Measurements from ENCODE around the gene PDE3B.
A peak's percentile ranks its signal among the peaks of the same experiment; 100 is the strongest.
"Not testable (repeated sequence)": the region's sequence is repeated elsewhere in the genome, so short reads cannot be mapped to it uniquely, and the experiment has no call there.

Gene PDE3B

DNA sequence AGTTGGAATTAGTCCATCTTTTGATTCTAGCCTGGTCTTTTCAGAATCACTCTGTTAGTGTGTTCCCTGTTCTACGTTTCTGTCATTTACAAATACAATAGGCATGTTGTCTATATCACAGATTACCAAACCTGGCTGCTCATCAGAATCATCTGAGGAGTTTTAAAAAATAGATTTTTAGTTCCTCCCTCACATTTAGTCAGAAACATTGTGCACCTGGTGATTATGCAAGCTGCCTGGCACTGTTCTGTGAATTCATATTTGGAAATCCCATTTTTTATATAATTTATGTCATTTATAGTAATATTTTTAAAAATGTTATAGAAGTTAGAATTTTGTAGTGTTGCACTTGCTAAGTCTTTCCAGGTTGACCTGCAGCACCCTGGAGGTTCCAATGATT is 107.3 kb downstream of the PDE3B start:
- no peak for DNase-seq

DNA sequence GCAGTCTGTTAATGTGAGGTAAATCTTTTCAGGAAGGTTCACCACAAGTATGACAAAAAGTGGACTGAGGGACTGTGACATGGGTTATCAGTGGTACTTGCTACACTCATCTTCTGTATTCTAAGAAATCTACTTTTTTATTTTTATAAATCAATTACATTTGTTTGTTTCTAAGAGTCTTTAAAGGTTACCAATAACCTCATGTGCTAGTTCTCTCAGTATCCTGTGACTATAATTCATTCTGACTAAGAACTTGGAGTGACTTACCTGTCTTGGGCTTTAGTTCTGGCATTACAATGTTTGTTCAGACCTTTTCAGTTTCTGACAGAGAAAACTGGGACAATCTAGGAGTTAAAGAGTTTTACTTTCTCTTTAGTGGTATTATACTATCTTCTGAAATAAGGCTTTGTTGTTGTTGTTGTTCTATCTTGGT is 108.4 kb downstream of the PDE3B start:
- DNase-seq = no peak

- no peak for DNase-seq
These were observed 111.5 kb downstream of the PDE3B start for GRCh38 chr11:14755140-14755539.

DNA sequence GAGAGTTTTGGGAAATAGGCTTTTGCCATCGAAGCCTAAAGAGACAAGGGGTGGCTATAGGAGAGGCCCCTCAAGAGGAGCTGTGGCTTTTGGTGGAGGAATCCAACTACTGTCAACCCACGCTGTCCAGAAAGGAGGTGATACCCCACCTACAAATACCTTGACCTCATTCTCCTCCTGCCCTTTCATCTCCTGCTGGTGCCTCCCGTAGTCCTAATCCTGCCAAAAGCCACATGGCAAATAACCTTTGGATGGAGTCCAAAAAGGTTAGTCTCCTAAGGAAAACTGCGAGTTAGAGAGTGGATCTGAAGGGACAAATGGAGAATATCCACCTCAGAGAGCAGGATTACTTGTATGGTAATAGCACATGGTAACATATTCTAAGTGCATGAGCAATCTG is 112.7 kb downstream of the PDE3B start:
- no peak for DNase-seq

DNA sequence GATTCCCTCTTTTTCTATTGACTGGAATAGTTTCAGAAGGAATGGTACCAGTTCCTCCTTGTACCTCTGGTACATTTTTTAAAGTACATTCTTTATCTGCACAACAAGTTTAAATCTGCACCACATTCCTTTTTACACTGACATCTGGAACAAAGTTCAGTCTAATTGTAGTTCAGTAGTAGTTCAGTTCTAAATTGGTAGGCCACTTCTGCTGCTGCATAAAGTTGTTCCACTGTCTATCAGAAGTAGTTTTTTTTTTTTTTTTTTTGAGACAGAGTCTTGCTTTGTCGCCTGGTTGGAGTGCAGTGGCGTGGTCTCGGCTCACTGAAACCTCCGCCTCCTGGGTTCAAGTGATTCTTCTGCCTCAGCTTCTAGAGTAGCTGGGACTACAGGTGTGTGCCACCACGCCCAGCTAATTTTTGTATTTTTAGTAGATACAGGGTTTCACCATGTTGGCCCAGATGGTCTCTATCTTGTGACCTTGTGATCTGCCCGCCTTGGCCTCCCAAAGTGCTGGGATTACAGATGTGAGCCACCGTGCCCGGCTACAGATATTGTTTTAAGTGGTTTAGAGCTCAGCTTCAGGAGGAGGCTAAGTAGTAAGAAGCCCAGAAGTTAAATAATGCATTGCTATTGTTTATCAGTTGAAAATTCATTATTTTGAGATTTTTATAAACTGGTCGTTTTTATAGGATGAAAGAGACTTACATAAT is 115.9 kb downstream of the PDE3B start:
- DNase-seq = not testable (repeated sequence)

DNA sequence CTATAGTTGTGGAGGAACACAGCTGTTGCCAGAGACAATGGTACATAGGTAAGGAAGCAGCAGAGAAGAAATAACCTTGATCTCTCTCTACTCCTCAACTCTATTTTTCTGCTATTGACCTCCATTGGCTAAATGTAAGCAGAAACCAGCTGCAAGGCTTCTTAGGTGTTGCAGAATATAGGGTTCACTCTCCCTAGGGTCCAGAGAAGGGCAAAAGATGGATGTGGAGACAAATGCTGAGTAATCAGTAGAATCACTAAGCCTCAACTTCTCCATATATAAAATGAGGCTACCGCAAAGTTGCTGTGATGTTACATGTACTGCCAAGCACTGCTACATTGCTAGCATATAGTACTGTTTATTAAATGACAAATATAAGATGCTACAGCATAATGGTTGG is 120.6 kb downstream of the PDE3B start:
- no peak for DNase-seq

GRCh38 chr11:14764579-14765527 is 121.2 kb downstream of the PDE3B start:
- no peak for DNase-seq

GRCh38 chr11:14766585-14766984 is 123.0 kb downstream of the PDE3B start:
- no peak for DNase-seq

DNA sequence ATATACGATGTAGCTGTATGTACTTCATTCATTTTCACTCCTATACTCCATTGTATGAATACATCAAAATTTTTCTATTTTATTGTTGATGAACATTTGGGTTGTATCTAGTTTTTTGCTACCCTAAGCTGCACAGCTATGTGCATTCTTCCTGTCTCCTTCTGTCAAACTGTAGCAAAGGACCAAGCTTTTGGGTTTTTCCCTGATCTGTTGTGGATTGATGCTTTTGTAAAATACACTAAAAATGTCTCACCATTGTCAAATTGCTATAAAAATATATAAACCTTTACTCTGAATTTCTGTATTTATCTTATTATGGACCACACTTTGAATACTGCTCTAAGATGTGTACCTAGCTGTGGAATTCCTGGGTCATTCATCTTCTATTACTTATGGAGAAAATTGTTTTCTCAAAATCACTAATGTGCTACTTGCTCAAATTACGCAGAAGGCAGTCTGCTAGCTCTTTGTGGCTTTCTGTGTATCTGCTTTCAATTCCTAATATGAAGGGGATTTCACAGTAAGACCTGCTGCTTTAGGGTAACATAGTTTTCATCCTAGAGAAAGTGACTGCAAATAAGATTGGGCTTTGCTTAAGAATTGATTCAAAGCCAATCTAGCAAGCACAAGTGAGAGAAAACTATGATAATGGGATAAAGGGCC is 125.1 kb downstream of the PDE3B start:
- DNase-seq = no peak

GRCh38 chr11:14773755-14774154 is 130.2 kb downstream of the PDE3B start:
- no peak for DNase-seq

DNA sequence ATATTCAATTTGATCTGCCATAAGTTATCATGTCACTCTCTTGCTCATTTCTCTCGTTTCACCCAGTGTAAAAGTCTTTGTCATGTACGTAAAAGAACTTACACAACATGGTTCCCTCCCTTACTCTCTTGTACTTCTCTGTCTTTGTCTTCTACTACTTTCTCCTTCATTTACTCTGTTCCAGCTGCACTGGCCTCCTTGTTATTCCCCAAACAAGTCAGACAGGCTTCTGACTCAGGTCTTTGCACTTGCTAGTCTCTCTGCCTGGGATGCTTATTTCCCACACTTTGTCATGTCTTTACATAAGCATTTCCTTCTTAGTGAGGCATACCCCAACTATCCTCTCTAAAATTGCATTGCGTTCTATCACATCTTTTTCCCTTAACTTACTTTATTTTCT is 131.1 kb downstream of the PDE3B start:
- no peak for DNase-seq

DNA sequence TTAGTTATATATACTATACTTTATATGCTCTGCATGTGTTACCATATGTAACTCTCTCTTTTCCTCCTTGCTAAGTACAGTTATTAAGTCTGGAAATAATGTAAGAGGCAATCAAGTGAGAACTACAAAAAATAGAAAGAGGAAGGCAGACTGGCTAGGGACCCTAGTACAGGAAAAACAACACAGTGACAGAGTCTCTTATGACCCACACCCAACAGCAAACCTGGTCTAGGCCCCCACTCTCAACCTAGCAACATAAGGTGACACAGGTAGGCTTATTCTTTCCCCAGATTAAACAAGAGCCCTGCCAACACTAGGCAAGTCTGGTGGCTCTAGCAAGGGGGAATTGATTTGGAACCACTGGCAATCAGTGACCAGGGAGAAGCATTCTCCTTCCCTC is 132.3 kb downstream of the PDE3B start:
- no peak for DNase-seq

DNA sequence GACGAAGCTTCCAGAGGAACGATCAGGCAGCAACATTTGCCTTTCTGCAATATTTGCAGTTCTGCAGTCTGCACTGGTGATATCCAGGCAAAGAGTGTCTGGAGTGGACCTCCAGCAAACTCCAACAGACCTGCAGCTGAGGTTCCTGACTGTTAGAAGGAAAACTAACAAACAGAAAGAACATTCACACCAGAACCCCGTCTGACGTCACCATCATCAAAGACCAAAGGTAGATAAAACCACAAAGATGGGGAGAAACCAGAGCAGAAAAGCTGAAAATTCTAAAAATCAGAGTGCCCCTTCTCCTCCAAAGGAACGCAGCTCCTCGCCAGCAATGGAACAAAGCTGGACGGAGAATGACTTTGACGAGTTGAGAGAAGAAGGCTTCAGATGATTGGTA is 134.9 kb downstream of the PDE3B start:
- DNase-seq = not testable (repeated sequence)

DNA sequence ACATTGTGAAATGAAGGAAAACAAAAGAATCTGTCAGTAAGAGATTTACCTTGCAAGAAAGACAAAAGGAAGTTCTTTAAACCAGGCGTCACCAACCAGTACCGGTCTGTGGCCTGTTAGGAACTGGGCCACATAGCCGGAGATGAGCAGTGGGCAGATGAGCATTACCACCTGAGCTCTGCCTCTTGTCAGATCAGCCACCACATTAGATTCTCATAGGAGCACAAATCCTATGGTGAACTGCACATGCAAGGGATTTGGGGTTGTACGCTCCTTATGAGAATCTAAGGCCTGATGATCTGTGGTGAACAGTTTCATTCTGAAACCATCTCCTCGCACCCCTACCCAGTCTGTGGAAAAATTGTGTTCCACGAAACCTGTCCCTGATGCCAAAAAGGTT is 140.2 kb downstream of the PDE3B start:
- no peak for DNase-seq

DNA sequence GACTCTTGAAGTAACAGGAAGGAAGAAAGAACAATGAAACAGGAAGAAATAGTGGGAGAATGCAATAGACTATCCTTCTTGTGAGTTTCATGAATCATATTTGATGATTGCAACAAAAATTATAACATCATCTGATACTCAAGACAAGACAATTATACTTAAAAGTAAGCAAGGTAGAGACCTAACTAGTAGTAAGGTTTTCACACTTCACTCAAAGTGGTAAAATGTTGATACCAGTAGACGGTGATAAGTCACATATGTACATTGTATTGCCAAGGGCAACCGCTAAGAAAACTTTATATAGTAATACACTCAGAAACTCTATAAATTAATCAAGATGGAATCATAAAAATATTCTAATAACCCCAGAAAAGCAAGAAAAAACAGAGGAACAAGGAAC is 140.6 kb downstream of the PDE3B start:
- DNase-seq = no peak

DNA sequence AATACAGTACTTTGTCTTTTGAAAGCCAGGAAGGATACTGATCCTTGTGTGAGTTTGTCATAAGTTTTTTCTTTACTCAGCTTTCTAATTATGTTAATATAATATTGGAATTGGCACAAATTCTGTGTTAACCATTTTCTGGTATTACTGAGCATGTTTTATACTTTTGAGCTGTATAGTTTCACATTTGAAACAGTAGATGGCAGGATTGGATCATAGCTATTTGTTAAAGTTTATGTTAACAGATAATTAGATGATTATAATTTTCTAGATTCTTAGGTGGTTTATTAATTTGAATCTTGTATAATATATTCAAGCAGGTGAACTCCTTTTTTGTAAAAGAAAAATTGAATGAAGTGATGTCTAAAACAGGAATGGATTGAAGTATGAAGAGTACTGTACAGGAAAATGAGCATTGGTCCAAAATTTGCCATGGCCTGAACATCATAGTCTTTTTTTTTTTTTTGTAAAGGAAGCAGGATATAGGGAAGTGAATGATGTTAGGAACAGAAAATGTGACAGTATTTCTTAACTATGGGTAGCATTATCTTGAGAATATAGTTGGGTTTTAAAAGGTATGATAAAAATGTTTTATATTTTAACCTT is 146.4 kb downstream of the PDE3B start:
- peak in 1 of 2 experiments; percentile 9 for DNase-seq

DNA sequence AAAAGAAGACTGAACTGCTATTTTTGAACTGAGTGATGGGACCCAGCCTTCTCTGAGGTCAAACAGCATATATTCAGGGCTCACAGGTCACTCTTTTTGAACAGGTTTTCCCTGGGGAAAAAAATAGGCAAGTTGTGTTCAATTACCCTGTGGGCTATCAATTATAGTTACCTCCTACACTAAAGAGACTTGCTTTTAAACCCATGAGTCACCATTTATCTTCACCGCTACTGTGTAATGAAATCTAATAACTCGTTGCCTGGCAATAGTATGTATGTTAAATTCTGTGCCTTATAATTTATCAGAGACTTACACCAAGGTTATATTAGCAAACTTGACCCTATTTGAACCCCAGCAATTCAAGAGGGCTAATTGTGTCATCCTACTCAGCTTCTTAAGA is 149.9 kb downstream of the PDE3B start:
- DNase-seq = no peak

DNA sequence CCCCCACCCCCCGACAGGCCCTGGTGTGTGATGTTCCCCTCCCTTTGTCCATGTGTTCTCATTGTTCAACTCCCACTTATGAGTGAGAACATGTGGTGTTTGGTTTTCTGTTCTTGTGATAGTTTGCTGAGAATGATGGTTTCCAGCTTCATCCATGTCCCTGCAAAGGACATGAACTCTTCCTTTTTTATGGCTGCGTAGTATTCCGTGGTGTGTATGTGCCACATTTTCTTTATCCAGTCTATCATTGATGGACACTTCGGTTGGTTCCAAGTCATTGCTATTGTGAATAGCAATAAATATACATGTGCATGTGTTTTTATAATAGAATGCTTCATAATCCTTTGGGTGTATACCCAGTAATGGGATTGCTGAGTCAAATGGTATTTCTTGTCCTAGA is 152.4 kb downstream of the PDE3B start:
- not testable (repeated sequence) for DNase-seq

DNA sequence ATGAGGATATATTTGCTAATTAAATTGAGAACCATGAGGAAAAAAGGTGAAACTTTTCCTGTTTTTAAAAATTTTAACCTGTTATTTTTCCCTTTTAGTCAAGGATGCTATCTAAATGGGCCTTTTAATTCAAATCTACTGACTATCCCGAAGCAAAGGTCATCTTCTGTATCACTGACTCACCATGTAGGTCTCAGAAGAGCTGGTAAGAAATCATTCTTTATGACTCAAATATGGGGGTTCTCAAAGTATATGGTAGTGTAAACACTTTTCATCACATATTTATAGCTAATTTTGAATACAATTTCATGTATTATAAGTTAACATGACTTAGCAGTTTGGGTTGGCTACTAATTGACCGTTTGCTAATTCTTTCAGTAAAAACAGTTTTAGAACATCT is 160.2 kb downstream of the PDE3B start:
- no peak for DNase-seq

DNA sequence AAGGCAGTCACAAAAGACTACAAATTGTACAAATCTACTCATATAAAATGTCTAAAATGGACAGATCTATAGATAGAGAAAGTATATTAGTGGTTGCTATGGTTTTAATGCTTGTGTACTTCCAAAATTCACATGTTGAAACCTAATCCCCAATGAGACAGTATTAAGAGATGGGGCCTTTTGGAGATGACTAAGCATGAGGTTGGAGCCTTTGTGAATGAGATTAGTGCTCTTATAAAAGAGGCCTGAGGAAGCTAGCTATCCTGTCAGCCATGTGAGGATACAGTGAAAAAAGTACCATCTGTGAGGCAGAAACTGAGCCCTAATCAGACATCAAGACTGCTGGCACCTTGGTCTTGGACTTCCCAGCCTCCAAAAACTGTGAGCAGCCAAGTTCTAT is 165.9 kb downstream of the PDE3B start:
- no peak for DNase-seq

DNA sequence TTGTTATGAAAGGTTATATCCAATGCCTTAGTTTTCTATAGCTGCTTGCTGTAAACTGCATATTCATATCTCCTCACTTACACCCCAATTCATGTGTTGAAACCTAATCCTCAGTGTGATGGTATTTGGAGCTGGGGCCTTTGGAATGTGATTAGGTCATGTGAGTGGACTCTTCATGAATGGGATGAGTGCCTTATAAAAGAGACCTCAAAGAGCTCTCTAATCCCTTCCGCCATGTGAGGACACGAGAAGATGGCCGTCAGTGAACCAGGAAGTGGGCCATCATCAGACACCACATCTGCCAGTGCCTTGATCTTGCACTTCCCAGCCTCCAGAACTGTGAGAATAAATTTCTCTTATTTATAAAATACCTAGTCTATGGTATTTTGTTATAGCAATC is 169.2 kb downstream of the PDE3B start:
- no peak for DNase-seq

DNA sequence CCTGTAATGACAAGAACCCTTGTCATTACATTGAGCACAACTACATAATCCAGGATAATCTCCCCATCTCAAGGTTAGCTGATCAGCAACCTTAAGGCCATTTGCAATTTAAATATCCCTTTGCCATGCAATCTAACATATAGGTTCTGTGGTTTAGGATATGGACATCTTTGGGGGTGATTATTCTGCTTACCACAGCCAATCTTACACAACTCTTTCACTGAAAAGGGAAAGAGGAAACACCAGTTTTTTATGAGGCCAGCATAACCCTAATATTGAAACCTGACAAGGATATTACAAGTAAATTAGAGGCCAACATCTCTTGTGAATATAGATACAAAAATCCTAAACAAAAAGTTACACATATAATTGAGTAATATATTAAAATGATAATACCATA is 169.9 kb downstream of the PDE3B start:
- DNase-seq = no peak

DNA sequence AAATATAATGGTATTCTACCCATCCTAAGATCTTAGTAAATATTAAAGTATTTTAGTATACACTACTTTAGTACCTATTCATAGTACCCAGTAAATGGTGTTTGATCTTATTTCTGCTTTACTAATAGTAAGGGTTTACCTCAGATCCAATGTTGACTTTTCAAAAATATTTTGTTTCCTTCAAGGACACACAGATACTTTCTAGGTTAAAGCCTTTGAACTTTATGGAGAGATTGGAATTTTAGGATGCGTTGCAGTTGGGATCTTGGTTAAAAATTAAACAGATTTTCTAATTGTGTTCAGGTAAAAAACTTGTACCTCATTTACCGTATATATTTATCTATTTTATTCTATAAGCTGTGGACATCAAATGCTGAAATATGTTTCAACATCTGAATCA is 175.2 kb downstream of the PDE3B start:
- no peak for DNase-seq

Measured in NCI-H526 (cell line).